Astrocyte (in vitro differentiated cells and primary cell): ENCODE results near the gene LMO7. TPM values are rescaled to one million over a fixed set of nuclear protein-coding genes. Genes with fewer than 3 reads are reported as not detected.
A peak's percentile ranks its signal among the peaks of the same experiment; 100 is the strongest.

Experiments used
- DNase-seq: peaks from one replicate; pipeline ENCODE4 v3.0.0-alpha.2; 2010; ENCODE audit warnings: low read depth
- FAIRE-seq: peaks from 2 replicates; lab custom pipeline; 2011; peaks lifted over from hg19 to GRCh38; lab: Jason Lieb, UNC
- H2AFZ ChIP-seq: 2 replicates; pipeline ENCODE4 v1.6.0; 2012; ENCODE audit warnings: low read depth, low read length, inconsistent platforms
- H3K27ac ChIP-seq: 2 replicates; pipeline ENCODE4 v1.5.1; 2011; ENCODE audit warnings: low read depth, low read length, inconsistent platforms
- H3K27me3 ChIP-seq: 2 replicates; pipeline ENCODE4 v1.6.0; 2011; ENCODE audit warnings: low read length, inconsistent platforms; ENCODE audit not compliant: insufficient read depth
- H3K36me3 ChIP-seq: 2 replicates; pipeline ENCODE4 v1.5.1; 2011; ENCODE audit warnings: low read length, inconsistent platforms; ENCODE audit not compliant: insufficient read depth
- H3K4me1 ChIP-seq: 2 replicates; pipeline ENCODE4 v1.5.1; 2011; ENCODE audit warnings: low read length, inconsistent platforms; ENCODE audit not compliant: insufficient read depth
- H3K4me2 ChIP-seq: 2 replicates; pipeline ENCODE4 v1.6.0; 2012; ENCODE audit warnings: low read length, inconsistent platforms
- H3K4me3 ChIP-seq: 2 replicates; pipeline ENCODE4 v1.5.1; 2011; ENCODE audit warnings: low read depth, mild to moderate bottlenecking, low read length, inconsistent platforms; ENCODE audit not compliant: insufficient read depth
- H3K79me2 ChIP-seq: 2 replicates; pipeline ENCODE4 v1.6.0; 2012; ENCODE audit warnings: mild to moderate bottlenecking, low read length, inconsistent platforms; ENCODE audit not compliant: insufficient read depth
- H3K9ac ChIP-seq: 2 replicates; pipeline ENCODE4 v1.6.0; 2012; ENCODE audit warnings: mild to moderate bottlenecking, low read length, inconsistent platforms
- H3K9me3 ChIP-seq: 2 replicates; pipeline ENCODE4 v1.5.1; 2012; ENCODE audit warnings: low read depth, mild to moderate bottlenecking, low read length, inconsistent platforms; ENCODE audit not compliant: insufficient read depth
- H4K20me1 ChIP-seq: 2 replicates; pipeline ENCODE4 v1.6.0; 2012; ENCODE audit warnings: low read length, inconsistent platforms; ENCODE audit not compliant: insufficient read depth
- H3K27ac Mint-ChIP-seq: one replicate; pipeline ENCODE4 v1.8.0; 2021; ENCODE audit warnings: mild to moderate bottlenecking, mixed read lengths; ENCODE audit not compliant: unreplicated experiment
- H3K27me3 Mint-ChIP-seq: one replicate; pipeline ENCODE4 v1.8.0; 2021; ENCODE audit warnings: low read depth, mixed read lengths; ENCODE audit not compliant: unreplicated experiment
- H3K36me3 Mint-ChIP-seq: one replicate; pipeline ENCODE4 v1.8.0; 2021; ENCODE audit warnings: low read depth, mixed read lengths; ENCODE audit not compliant: unreplicated experiment
- H3K4me1 Mint-ChIP-seq: one replicate; pipeline ENCODE4 v1.8.0; 2021; ENCODE audit warnings: low read depth, mixed read lengths; ENCODE audit not compliant: unreplicated experiment
- H3K4me3 Mint-ChIP-seq: one replicate; pipeline ENCODE4 v1.8.0; 2021; ENCODE audit warnings: mild to moderate bottlenecking, moderate library complexity, mixed read lengths; ENCODE audit not compliant: unreplicated experiment
- H3K9me3 Mint-ChIP-seq: one replicate; pipeline ENCODE4 v1.8.0; 2021; ENCODE audit warnings: mild to moderate bottlenecking, mixed read lengths; ENCODE audit not compliant: unreplicated experiment
- EZH2 ChIP-seq: IDR thresholded peaks from 2 replicates; pipeline ENCODE4 v1.6.1; 2012; ENCODE audit warnings: mild to moderate bottlenecking, low read length, inconsistent platforms; ENCODE audit not compliant: insufficient read depth
- total RNA-seq: library from RNA; stranded (reverse); gene quantifications from 2 replicates; pipeline ENCODE4 v1.2.1, GENCODE V29; 2021
- TF ChIP-seq, protein P1 (sequence below): IDR thresholded peaks from 2 replicates; pipeline ENCODE4 v1.5.1; 2011; ENCODE audit warnings: low read depth, mild to moderate bottlenecking, inconsistent platforms, low read length, moderate library complexity; ENCODE audit not compliant: insufficient read depth

The LMO7 gene
- total RNA-seq, 1 donor from 2014 or later, result 52.2 TPM

DNA sequence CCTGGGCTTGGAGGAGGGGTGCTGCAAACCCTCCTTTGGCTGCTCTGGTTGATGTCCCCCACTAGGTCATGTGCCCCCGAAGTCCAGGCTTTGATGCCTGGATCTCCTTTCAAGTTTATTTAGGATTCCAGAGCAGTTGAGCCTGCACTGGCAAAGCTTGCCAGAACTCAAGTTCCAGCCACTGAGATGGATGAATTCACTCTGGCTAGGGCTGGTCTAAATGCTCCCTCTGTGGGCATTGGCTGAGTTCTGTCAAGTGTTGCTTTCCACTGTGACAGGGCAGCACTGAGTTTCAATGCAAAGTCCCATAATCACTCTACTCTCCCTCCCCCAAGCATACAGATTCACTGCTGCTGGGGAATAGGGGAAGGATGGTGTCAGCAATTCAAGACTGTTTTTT is 17.8 kb upstream of the LMO7 start:
- Histone ChIP-seq H3K79me2 (no peaks in the 10 kb centered on the region), H3K4me1 (peaks cover 20% of the 10 kb centered on the region), H3K27ac (no peak overlapping the region), H3K9ac (no peak overlapping the region), H3K36me3 (no peaks in the 10 kb centered on the region), H3K4me2 (no peak overlapping the region), H4K20me1 (no peaks in the 10 kb centered on the region), H3K27me3 (no peaks in the 10 kb centered on the region), H3K4me3 (no peak overlapping the region), H2AFZ (no peak overlapping the region), H3K9me3 (no peaks in the 10 kb centered on the region)
- DNase-seq, result no peak
- peaks cover 2% of the 10 kb centered on the region for H3K9me3 Mint-ChIP-seq
- H3K4me3 Mint-ChIP-seq, result no peak overlapping the region
- FAIRE-seq, result no peak
- no peak overlapping the region for H3K27ac Mint-ChIP-seq
- H3K4me1 Mint-ChIP-seq, result peaks cover 35% of the 10 kb centered on the region
- H3K27me3 Mint-ChIP-seq, result no peaks in the 10 kb centered on the region
- peaks cover 1% of the 10 kb centered on the region for H3K36me3 Mint-ChIP-seq
- TF ChIP-seq, protein P1, sequence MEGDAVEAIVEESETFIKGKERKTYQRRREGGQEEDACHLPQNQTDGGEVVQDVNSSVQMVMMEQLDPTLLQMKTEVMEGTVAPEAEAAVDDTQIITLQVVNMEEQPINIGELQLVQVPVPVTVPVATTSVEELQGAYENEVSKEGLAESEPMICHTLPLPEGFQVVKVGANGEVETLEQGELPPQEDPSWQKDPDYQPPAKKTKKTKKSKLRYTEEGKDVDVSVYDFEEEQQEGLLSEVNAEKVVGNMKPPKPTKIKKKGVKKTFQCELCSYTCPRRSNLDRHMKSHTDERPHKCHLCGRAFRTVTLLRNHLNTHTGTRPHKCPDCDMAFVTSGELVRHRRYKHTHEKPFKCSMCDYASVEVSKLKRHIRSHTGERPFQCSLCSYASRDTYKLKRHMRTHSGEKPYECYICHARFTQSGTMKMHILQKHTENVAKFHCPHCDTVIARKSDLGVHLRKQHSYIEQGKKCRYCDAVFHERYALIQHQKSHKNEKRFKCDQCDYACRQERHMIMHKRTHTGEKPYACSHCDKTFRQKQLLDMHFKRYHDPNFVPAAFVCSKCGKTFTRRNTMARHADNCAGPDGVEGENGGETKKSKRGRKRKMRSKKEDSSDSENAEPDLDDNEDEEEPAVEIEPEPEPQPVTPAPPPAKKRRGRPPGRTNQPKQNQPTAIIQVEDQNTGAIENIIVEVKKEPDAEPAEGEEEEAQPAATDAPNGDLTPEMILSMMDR, result no peak
- no peak for TF ChIP-seq EZH2

DNA sequence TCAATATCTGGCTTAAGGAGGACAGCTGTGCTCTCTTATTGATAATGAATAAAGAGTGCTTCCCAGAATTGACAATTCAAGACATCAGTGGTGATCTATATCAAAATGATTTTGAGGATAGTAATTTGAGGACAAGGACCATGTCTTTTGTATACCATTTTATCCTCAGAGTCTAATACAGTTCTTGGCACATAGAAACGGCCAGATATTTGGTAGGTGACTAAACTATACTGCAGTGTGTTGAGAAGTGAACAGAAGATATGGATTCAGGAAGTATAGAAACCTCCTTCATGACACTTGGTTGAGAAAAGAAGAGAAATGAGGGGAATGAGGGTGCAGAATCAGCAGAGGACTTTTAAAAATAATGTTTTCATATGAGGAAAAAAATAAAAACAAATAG is 16.1 kb upstream of the LMO7 start:
- Histone ChIP-seq H3K79me2 (no peaks in the 10 kb centered on the region), H3K36me3 (no peaks in the 10 kb centered on the region), H3K27ac (peak overlapping the region; percentile 80), H3K4me1 (peaks cover 20% of the 10 kb centered on the region), H2AFZ (no peak overlapping the region), H3K9me3 (no peaks in the 10 kb centered on the region), H4K20me1 (no peaks in the 10 kb centered on the region), H3K4me3 (no peak overlapping the region), H3K27me3 (no peaks in the 10 kb centered on the region), H3K4me2 (peak overlapping the region; percentile 72), H3K9ac (peak overlapping the region; percentile 7)
- FAIRE-seq (peak; percentile 72), DNase-seq (peak; percentile 16)
- H3K4me3 Mint-ChIP-seq, result peak overlapping the region; percentile 30
- peaks cover 1% of the 10 kb centered on the region for H3K36me3 Mint-ChIP-seq
- H3K9me3 Mint-ChIP-seq, result peaks cover 2% of the 10 kb centered on the region
- peak overlapping the region; percentile 37 for H3K27ac Mint-ChIP-seq
- TF ChIP-seq, protein P1, result no peak
- no peak for TF ChIP-seq EZH2
- no peaks in the 10 kb centered on the region for H3K27me3 Mint-ChIP-seq
- peaks cover 35% of the 10 kb centered on the region for H3K4me1 Mint-ChIP-seq

DNA sequence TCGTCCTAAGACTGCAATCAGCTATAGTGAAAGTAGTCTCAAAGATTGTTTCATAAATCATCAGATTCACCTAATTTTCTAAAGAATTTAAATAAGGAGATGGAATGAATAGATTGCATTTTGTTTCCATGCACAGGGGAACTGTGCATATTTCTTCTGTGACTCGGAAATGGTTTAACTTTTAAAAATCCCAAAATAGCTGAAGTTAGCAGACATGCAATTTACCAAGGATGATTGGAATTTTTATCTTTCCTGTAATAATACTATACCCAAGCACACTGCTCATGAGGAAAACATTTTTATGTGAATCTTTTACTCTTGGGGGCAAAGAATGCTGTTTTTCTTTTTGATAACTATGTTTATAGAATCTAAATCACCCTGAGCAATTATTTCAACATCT is 15.0 kb upstream of the LMO7 start:
- Mint-ChIP-seq H3K9me3 (peaks cover 4% of the 10 kb centered on the region), H3K4me1 (peaks cover 35% of the 10 kb centered on the region), H3K4me3 (no peak overlapping the region), H3K27me3 (no peaks in the 10 kb centered on the region), H3K36me3 (peaks cover 4% of the 10 kb centered on the region), H3K27ac (peak overlapping the region; percentile 88)
- peaks cover 20% of the 10 kb centered on the region for H3K4me1 ChIP-seq
- FAIRE-seq, result peak; percentile 47
- peak overlapping the region; percentile 80 for H3K27ac ChIP-seq
- H3K4me2 ChIP-seq, result peak overlapping the region; percentile 72
- TF ChIP-seq, protein P1, result no peak
- TF ChIP-seq EZH2, result no peak
- no peaks in the 10 kb centered on the region for H3K36me3 ChIP-seq
- peak; percentile 79 for DNase-seq
- H3K27me3 ChIP-seq, result no peaks in the 10 kb centered on the region
- H3K9me3 ChIP-seq, result no peaks in the 10 kb centered on the region
- no peaks in the 10 kb centered on the region for H4K20me1 ChIP-seq
- no peaks in the 10 kb centered on the region for H3K79me2 ChIP-seq
- no peak overlapping the region for H2AFZ ChIP-seq
- peak overlapping the region; percentile 7 for H3K9ac ChIP-seq
- H3K4me3 ChIP-seq, result no peak overlapping the region
